ENCODE measurements around the gene SIVA1.

Gene SIVA1

DNA sequence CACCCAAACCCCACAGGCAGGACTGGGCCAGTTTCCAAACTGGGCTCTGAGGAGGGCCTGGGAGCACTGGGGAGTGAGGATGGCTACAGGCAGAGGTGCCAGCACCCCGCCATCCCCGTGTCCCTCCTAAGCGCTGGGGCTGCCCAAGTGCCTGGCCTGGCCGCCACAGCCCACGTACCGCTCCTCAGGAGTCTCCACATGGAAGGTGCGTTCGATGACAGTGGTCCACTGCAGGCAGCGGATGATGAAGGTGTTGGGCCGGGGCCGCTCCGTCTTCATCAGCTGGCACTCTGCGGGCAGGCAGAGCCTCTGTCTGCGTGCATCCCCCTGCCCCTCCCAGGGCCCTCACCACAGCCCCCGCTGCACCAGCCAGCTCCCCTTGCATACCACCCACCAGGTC is 23.5 kb downstream of the SIVA1 start:
- Mint-ChIP-seq H3K4me3 (no peak overlapping the region), H3K9me3 (ENCODE audit: low read depth) (no peaks in the 10 kb centered on the region), H3K4me1 (ENCODE audit: low read depth) (no peaks in the 10 kb centered on the region), H3K27ac (no peak overlapping the region), H3K36me3 (no peaks in the 10 kb centered on the region), H3K27me3 (no peaks in the 10 kb centered on the region)

DNA sequence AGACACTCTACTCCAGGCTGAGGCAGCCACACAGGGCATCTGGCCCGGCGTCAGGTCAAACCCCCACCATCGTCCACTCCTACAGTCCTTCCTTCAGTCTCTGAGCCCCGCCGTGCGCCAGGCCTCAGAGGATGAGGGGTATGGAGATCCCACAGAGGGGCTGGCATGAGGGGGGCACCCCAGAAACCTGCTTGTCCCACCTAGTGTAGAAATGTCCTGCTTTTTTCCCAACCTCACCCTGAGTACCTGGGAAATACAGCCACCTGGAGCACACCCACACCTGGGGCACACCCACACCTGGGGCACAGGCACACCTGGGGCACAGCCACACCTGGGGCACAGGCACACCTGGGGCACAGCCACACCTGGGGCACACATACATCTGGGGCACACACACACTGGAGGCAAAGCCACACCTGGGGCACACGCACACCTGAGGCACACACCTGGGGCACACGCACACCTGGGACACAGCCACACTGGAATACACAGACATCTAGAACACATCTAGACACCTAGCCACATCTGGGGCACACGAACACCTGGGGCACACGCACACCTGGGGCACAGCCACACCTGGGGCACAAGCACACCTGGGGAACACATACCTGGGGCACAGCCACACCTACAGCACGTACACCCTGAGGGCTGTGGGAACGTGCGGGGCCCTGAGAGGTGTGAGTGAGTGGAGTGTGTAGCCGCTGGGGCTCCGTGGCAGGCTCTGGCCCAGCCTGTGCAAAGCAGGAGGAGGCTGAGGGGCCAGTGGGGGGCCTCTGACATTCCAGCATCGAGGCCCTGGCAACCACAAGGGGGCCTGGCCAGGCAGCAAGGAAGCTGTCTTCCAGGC is 24.2 kb downstream of the SIVA1 start:
- H3K9me3 Mint-ChIP-seq (ENCODE audit: low read depth): no peaks in the 10 kb centered on the region
- H3K36me3 Mint-ChIP-seq: no peaks in the 10 kb centered on the region
- H3K4me3 Mint-ChIP-seq: no peak overlapping the region
- no peaks in the 10 kb centered on the region for H3K27me3 Mint-ChIP-seq
- no peak overlapping the region for H3K27ac Mint-ChIP-seq
- H3K4me1 Mint-ChIP-seq (ENCODE audit: low read depth): no peaks in the 10 kb centered on the region

DNA sequence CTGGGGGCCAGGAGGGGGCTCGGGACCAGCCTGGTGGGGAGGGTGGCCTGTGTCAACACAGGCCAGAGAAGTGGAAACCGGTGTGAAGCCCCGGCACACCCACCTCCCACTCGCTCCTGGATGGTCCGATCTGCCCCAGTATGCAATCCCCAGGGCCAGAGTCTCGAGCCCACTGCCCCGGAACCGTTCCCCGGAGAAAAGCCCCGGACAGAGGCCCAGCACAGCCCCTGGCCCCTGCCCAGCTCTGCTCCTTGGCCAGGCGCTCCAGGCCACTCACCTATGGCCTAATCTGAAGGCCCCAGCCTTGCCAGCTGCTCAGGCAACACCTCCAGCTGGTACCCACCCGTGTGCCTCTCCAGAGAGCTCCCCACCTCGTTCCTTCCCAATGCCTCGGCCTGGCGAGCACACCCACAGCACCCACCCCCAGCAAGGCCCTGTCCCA is 24.9 kb downstream of the SIVA1 start:
- no peaks in the 10 kb centered on the region for H3K36me3 Mint-ChIP-seq
- no peak overlapping the region for H3K27ac Mint-ChIP-seq
- no peak overlapping the region for H3K4me3 Mint-ChIP-seq
- no peaks in the 10 kb centered on the region for H3K4me1 Mint-ChIP-seq (ENCODE audit: low read depth)
- no peaks in the 10 kb centered on the region for H3K9me3 Mint-ChIP-seq (ENCODE audit: low read depth)
- no peaks in the 10 kb centered on the region for H3K27me3 Mint-ChIP-seq

DNA sequence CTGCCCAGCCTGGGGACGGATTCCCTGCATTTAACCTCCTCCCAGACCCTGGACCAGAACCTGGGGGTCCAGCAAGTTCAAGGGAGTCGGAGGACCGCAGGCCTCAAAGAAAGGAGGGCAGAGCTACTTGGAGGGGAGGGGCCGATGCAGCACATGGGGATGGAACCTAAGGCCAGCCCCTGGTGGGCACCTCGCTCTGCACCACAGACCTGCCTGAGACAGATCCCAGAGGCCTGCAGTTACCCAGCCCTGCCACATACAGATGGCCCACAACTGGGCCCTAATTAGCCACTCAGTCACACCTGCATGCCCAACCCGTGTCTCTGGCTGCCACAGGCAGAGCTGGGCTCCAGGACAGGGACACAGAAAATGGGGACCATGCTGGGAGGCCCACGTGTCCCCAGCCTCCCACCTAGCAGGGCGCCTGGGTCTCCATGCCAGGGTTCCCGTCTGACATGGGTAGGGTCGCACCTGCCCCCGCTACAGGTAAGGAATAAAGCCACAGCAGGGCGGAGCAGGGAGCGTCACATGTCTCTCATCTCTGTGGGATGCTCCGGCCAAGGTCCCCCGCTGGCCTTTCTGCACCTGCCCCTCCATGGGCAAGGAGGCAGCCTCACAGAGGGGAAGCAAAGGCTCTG is 25.9 kb downstream of the SIVA1 start:
- Mint-ChIP-seq H3K36me3 (no peaks in the 10 kb centered on the region), H3K4me1 (ENCODE audit: low read depth) (no peaks in the 10 kb centered on the region), H3K27me3 (no peaks in the 10 kb centered on the region), H3K9me3 (ENCODE audit: low read depth) (no peaks in the 10 kb centered on the region), H3K4me3 (no peak overlapping the region), H3K27ac (no peak overlapping the region)

DNA sequence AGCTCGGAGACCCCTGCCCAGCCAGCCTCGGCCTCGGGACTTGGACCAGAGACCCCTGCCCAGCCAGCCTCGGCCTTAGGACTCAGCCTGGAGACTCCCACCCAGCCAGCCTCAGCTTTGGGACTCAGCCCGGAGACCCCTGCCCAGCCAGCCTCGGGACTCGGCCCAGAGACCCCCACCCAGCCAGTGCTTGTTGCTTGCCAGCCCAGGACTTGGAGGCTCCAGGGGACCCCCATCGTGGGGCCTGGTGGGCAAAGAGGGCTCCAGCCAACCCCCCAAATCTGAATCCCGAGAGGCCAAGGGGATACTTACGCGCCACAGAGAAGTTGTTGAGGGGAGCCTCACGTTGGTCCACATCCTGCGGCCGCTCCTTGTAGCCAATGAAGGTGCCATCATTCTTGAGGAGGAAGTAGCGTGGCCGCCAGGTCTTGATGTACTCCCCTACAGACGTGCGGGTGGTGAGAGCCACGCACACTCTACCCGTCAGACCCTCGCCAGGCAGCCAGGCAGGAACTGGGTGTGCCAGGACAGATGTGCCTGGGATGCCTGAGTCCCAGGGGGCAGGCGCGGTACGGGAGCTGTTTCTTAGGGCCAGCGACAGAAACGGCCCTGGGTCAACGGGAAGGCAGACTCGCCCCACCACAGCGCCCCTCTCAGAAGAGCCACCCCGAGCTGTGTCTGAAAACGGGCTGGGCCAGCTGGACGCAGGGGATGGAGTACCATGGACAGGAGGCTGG is 27.0 kb downstream of the SIVA1 start:
- no peaks in the 10 kb centered on the region for H3K9me3 Mint-ChIP-seq (ENCODE audit: low read depth)
- no peak overlapping the region for H3K4me3 Mint-ChIP-seq
- H3K4me1 Mint-ChIP-seq (ENCODE audit: low read depth): no peaks in the 10 kb centered on the region
- no peaks in the 10 kb centered on the region for H3K27me3 Mint-ChIP-seq
- no peaks in the 10 kb centered on the region for H3K36me3 Mint-ChIP-seq
- no peak overlapping the region for H3K27ac Mint-ChIP-seq

DNA sequence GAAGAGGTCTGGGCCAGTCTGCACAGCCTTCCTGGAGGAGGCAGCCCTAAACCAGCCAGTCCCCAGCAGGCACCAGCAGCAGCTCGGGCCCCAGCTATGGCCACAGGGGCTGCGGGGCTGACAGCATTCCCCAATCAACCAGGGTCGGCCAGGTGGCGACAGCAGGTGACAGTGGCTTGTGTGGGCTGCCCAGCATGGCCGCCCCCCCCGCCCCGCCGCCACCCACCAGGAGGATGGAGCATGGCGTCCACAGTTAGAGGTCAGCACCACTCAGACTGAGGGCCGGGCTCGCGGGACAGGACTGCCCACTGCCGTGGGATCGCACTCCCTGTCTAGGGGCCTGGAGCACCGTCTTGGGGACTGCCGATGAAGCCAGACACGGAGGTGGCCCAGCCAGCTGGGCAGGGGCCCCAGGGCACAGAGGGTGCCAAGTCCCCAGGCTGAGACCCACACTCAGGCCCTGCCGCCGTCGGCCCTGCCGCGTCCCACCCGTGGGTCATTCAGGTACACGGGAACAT is 27.6 kb downstream of the SIVA1 start:
- no peaks in the 10 kb centered on the region for H3K27me3 Mint-ChIP-seq
- no peaks in the 10 kb centered on the region for H3K36me3 Mint-ChIP-seq
- H3K9me3 Mint-ChIP-seq (ENCODE audit: low read depth): no peaks in the 10 kb centered on the region
- no peak overlapping the region for H3K4me3 Mint-ChIP-seq
- peaks cover 2% of the 10 kb centered on the region for H3K4me1 Mint-ChIP-seq (ENCODE audit: low read depth)
- no peak overlapping the region for H3K27ac Mint-ChIP-seq

DNA sequence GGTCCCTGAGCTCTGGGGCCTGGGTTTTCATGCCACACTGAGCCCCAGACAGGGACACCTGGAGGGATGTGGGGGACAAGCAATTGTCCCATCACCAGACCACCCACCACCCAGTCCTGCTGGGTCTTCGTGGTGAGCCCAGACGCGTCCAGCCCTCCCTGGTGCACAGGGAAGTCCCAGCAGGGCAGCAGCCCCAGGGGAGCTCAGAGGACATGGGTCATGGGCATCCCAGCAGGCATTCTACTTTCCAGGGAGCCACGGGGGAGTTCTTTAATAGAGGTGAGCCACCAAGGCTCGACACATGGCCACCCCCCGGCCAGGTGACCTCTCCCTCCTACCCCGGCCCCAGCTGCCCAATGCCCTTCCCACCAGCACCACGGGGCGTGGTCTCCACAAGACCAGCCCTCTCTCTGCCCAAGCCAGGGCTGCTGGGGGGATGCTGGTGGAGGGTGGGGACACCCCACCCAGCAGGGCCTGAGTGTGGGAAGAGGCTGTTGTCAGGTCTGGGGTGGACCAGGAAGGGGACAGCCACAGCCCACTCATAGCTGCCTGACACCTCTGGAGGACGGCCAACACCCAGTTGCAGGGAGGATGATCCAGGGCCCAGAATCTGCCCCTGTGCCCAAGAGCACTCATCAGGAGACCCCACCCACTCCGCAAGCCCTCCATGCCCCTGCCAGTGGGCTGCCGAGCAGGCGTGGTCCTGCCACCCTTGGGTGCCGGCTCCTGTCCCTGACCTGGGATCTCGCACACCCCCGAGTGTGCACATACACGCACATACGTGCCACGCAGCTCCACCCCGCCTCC is 28.5 kb downstream of the SIVA1 start:
- Mint-ChIP-seq H3K36me3 (no peaks in the 10 kb centered on the region), H3K9me3 (ENCODE audit: low read depth) (no peaks in the 10 kb centered on the region), H3K27me3 (no peaks in the 10 kb centered on the region), H3K4me1 (ENCODE audit: low read depth) (peaks cover 5% of the 10 kb centered on the region), H3K4me3 (no peak overlapping the region), H3K27ac (no peak overlapping the region)

DNA sequence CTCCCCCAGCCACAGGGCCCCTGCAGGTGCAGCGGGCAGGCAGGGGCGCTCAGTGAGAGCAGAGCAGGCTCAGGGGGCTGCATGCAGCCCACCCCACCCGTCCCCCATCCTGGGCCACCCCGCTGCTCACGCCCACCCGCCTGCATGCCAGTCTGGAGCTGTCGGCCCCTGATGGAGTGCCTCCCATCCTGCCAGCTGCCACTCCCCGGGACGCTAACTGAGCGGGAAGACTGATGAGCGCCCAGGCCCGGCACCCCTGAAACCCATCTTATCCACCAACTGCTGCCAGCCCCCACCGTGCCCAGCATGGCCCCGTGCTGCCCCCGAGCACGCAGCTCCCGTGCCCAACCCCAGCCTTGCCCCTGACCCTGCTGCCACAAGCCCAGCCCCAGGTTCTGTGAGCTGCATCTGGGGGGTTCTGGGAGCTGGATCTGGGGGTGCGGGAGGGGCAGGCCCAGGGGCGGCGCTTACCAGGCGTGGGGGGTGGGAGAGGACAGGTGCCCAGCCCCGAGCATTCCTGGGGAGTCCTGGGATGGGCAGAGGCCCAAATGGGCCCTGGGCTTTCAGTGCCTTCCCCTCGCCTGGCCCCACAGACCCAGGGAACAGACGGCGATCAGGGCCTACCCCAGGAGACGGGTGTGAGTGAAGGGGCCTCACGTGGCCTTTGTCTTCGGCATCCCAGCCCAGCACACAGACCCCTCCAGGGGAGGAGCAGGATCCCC is 29.3 kb downstream of the SIVA1 start:
- H3K9me3 Mint-ChIP-seq (ENCODE audit: low read depth): no peaks in the 10 kb centered on the region
- H3K36me3 Mint-ChIP-seq: no peaks in the 10 kb centered on the region
- H3K27me3 Mint-ChIP-seq: no peaks in the 10 kb centered on the region
- no peak overlapping the region for H3K27ac Mint-ChIP-seq
- no peak overlapping the region for H3K4me3 Mint-ChIP-seq
- peaks cover 8% of the 10 kb centered on the region for H3K4me1 Mint-ChIP-seq (ENCODE audit: low read depth)

DNA sequence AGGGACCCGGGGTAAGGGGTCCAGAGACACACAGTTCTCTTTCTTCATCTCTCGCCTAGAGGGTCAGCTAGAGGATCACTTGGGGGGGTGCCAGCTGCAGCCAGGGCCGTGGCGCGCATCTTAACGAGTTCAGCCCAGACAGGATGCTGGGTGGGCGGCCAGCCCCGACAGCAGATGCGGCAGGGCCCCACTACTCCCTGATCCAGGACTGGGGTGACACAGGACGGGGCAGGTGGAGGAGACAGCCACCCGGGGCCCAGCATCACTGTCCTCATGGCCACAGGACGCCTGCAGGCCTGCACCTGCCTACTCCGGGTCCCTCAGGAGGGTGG is 29.8 kb downstream of the SIVA1 start:
- Mint-ChIP-seq H3K4me3 (no peak overlapping the region), H3K9me3 (ENCODE audit: low read depth) (no peaks in the 10 kb centered on the region), H3K27me3 (no peaks in the 10 kb centered on the region), H3K36me3 (no peaks in the 10 kb centered on the region), H3K4me1 (ENCODE audit: low read depth) (peaks cover 10% of the 10 kb centered on the region), H3K27ac (no peak overlapping the region)

DNA sequence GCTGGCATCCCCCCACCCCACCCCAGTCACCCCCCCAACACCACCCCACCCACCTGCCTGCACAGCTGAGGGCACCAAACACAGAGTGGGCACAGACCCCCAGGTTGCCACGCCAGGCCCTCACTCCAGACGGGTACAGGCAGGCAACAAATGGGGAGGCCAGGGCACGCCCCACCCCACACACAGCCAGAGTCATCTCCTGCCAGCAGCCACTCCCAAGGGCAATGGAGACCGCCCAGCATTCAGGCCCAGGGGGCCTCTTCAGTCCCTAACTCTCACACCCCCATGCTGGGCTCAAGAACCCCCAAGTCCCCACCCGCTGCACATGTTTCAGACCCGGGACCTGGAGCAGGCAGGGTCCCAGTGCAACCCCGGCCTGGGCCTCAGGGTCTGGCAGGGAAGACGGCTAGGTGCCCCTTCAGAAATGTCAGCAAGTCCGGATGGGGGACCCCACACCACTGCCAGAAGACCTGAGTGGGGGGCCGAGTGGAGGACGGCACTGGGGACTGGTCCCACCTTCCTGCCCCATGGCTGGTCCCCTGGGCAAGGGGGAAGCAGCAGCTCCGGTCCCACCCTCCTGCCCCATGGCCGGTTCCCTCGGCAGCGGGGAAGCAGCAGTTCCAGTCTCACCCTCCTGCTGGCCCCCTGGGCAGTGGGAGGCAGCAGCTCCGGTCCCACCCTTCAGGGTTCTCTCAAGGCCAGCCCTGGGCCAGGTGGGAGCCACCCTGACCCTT is 30.7 kb downstream of the SIVA1 start:
- Mint-ChIP-seq H3K4me3 (no peak overlapping the region), H3K36me3 (no peaks in the 10 kb centered on the region), H3K9me3 (ENCODE audit: low read depth) (no peaks in the 10 kb centered on the region), H3K4me1 (ENCODE audit: low read depth) (peaks cover 11% of the 10 kb centered on the region), H3K27me3 (no peaks in the 10 kb centered on the region), H3K27ac (no peak overlapping the region)

DNA sequence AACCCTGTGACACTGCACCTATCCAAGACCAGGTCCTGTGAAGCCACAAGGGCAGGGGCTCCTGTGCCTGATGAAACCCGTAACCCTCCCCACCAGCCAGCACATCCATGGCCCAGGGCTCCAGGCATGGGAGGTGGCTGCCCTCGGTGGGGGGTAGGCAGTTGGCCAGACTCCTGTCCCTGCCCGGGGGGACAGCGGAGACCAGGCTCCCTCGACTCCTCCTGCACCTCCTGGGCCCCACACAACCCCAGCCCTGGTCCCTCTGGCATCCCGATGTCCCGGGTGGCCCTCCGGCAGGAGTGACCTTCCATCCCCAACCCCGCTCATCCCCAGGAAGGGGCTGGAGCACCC is 31.2 kb downstream of the SIVA1 start:
- Mint-ChIP-seq H3K4me1 (ENCODE audit: low read depth) (peaks cover 11% of the 10 kb centered on the region), H3K36me3 (no peaks in the 10 kb centered on the region), H3K9me3 (ENCODE audit: low read depth) (no peaks in the 10 kb centered on the region), H3K4me3 (no peak overlapping the region), H3K27me3 (no peaks in the 10 kb centered on the region), H3K27ac (no peak overlapping the region)

DNA sequence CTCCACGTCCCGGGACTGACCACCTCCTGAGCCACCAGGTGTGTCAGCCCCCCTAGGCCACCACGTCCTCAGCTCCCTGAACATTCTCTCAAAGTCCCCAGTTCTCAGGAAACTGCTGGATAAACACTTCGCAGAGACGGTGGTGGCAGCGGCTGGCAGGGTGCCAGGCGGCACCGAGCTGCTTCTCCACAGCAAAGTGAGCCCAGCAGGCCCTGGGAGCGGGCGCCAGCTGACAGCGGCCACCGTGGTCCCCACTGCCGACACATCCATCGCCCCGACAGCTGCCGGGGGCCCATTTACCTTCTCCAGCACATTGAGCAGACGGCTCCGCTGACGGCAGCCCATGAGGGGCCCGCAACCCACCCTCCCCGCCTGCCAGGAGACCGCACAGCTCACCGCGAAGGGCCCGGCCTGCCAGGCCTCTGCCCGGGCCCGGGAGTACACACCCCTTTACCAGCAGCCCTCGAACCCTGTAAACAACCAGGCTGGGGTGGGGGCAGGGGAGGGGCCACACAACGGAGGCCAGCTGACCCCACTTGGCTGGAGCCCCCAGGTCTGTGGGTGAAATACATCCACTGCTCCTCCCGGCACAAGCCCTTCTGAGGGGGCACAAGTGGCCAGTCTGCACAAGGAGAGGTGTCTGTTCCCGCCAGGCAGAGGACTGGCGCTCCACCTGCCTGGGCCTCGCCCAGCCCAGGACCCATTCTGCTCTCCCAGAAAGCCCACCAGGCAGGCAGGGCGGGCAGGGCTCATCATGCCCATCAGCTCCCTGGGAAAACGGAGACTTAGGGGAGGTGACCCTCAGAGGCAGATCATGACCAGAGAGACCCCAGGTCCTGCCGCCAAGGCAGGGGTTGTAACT is 32.1 kb downstream of the SIVA1 start:
- no peak overlapping the region for H3K27ac Mint-ChIP-seq
- no peak overlapping the region for H3K4me3 Mint-ChIP-seq
- no peaks in the 10 kb centered on the region for H3K9me3 Mint-ChIP-seq (ENCODE audit: low read depth)
- H3K4me1 Mint-ChIP-seq (ENCODE audit: low read depth): peaks cover 11% of the 10 kb centered on the region
- no peaks in the 10 kb centered on the region for H3K36me3 Mint-ChIP-seq
- no peaks in the 10 kb centered on the region for H3K27me3 Mint-ChIP-seq

DNA sequence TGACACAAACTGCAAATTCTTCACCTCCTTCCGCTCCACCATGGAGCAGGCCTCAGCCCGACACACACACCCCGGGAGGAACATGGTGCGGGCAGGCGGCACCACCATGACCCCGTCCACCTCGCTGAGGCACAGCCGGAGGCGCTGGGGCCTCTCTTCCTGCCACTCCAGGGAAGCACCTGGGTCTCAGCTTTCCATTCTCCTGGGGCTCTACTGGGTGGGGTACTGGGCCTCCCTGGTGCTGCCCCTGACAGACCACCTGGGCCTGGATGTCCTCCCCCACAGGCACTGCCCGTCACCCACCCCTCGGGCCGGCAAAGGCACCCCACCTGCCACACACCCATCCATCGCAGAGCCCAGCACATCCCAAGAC is 32.7 kb downstream of the SIVA1 start:
- no peaks in the 10 kb centered on the region for H3K9me3 Mint-ChIP-seq (ENCODE audit: low read depth)
- peaks cover 11% of the 10 kb centered on the region for H3K4me1 Mint-ChIP-seq (ENCODE audit: low read depth)
- no peaks in the 10 kb centered on the region for H3K36me3 Mint-ChIP-seq
- H3K27ac Mint-ChIP-seq: no peak overlapping the region
- no peak overlapping the region for H3K4me3 Mint-ChIP-seq
- H3K27me3 Mint-ChIP-seq: no peaks in the 10 kb centered on the region

Measured in activated naive CD8-positive, alpha-beta T cell (primary cell).